Ureter (tissue), 1 donor: ENCODE results near the gene PCDHB1. TPM values are rescaled to one million over a fixed set of nuclear protein-coding genes. Genes with fewer than 3 reads are reported as not detected.

Experiments used
- DNase-seq: peaks from one replicate; pipeline ENCODE4 v3.0.0-alpha.2; 2020; ENCODE audit warnings: low spot score
- total RNA-seq: library from RNA; stranded (reverse); gene quantifications from one replicate; pipeline ENCODE4 v1.2.4, GENCODE V29; 2023
- donor health status: DM: yes; HTN: yes; CAD: no.

The PCDHB1 gene
- 0.13 TPM for total RNA-seq

- DNase-seq, result no peak
Observed at GRCh38 chr5:141050622-141051520, at the start of gene PCDHB1. TSS of gene PCDHB1 (plus strand) at chr5:141051374. CDS start at chr5:141051471, 97 bp downstream.

DNA sequence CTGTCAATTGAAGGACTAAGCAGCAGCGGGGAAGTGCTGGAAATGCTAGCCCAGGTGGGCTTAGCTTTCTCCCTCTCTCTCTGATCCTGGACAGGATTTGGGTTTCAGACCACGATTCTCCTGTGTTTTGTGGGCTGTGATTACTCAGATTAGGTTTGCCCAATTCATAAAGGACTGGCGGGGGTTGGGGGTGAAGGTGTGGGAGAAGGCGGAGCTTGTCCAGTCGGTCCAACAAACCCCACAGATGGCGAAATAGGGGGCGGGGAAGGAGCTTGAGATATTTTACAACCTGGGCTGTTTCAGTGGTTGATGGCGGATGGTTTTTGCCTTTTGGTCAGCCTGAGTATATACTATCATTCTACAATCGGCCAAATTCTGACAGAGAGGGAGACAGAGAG lies 49.7 kb upstream of the PCDHB1 start:
- peak; percentile 46 for DNase-seq

DNA sequence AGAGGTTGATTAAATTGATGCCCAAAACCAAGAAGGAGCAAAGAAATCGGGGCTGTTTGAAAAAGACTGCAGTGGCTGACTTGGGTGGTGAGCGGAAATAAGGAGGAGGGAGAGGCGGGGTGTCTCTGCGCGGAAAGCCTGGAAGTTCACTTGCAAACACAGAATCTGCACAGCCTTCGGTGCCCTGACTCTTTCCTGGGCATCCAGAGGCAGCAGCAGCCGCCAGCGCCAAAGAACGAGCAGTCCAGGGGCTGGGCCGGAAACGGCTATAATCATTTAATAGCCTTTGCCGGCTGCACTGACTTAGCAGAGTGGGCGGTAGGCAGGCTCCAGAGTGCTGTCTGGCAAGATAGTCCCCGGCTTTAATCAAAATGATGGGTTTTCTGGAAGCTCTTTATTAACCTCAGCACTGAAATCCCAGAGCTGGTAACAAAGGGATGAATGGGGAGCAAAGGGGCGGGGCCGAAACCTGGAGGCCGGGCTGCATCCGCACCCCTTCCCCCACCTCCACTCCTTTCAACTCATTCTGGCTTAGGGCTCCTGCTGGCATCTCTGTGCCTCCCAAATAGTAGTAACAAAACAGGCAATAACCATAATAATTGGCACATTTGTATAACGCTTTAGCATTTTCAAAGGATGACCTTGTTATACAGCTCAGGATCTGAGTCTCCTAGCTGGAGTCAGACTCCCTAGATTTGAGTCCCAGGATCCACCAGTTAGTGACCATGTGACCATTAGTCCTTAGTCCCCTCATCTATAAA lies 49.1 kb upstream of the PCDHB1 start:
- peak; percentile 47 for DNase-seq

- no peak for DNase-seq
Observed at GRCh38 chr5:141002605-141002965, 48.6 kb upstream of the PCDHB1 start.

DNA sequence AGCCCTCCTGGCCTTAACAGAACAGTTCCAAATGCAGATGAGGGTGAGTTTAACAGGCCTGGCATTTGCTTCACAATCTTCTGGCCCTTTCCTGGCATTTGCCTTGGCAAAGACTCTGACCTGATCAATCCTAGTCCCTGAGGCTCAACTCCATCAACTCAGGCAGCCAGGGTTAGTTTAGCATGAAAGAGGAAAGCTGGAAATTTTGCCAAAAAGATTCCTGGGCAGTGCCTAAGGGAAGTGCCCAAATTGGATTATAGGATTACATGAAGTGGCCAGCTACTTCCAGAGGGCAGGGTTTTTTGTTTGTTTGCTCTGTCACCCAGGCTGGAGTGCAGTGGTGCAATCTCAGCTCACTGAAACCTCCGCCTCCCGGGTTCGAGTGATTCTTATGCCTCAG lies 48.1 kb upstream of the PCDHB1 start:
- DNase-seq, result no peak

- peak; percentile 75 for DNase-seq
Observed at GRCh38 chr5:141003791-141004611, 47.2 kb upstream of the PCDHB1 start.

GRCh38 chr5:141007791-141008190 lies 43.4 kb upstream of the PCDHB1 start:
- DNase-seq, result no peak

- no peak for DNase-seq
Observed at GRCh38 chr5:141010047-141010793, 41.0 kb upstream of the PCDHB1 start.

GRCh38 chr5:141017943-141018342 lies 33.2 kb upstream of the PCDHB1 start:
- no peak for DNase-seq

- no peak for DNase-seq
Observed at GRCh38 chr5:141022384-141022783, 28.8 kb upstream of the PCDHB1 start.

- no peak for DNase-seq
Observed at GRCh38 chr5:141031006-141031405, 20.2 kb upstream of the PCDHB1 start.

GRCh38 chr5:141032626-141033025 lies 18.5 kb upstream of the PCDHB1 start:
- DNase-seq, result no peak

- no peak for DNase-seq
Observed at GRCh38 chr5:141039061-141039460, 12.1 kb upstream of the PCDHB1 start.

DNA sequence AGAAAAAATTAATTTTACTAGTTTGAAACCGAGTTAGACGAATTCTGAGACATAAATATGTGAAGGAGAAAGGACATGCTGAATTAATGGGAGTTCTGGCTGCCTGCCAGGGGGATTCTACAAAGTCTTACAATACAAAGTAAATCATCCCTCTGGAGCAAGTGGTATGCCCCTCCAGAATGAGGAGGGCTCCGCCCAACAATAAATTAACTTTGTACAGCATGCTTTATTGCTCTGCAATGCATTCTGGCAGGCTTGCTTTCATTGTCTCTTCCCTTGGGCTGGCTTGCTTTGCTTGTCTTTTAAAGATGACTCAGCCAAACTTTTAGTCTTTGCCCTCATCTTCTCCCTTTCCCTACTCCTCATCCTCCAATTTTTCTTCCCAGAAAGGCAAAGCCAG lies 11.7 kb upstream of the PCDHB1 start:
- DNase-seq, result no peak

DNA sequence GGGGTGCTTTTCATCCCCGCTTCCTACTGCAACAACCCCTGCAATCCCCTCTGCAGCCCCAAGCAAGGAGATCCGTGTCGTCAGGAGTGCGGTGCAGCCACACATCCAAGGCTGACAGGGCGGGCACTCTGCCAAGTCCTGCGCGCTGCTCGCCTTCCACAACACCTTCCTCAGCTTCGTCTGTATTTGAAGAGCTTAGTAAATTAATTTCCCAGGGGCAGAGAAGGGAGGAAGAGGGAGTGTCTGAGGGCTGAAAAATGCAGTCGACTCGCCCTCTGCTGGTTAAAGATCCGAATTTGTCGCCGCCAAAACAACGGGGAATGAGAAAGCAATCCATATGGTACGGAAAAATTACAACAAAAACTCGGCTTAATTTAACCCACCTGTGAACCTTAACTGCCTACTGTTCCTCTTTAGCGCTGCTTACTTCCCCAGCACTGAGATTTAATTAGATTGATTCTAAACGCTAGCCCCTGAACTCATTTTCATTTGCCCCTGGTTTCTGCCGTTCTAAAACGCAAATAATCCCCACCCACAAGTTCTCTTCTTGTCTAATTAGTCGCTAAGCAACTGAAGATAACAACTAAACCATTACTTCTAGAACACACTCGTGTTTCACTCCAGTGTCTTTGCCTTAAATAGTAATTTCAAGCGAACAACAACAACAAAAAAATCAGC lies 10.9 kb upstream of the PCDHB1 start:
- no peak for DNase-seq

DNA sequence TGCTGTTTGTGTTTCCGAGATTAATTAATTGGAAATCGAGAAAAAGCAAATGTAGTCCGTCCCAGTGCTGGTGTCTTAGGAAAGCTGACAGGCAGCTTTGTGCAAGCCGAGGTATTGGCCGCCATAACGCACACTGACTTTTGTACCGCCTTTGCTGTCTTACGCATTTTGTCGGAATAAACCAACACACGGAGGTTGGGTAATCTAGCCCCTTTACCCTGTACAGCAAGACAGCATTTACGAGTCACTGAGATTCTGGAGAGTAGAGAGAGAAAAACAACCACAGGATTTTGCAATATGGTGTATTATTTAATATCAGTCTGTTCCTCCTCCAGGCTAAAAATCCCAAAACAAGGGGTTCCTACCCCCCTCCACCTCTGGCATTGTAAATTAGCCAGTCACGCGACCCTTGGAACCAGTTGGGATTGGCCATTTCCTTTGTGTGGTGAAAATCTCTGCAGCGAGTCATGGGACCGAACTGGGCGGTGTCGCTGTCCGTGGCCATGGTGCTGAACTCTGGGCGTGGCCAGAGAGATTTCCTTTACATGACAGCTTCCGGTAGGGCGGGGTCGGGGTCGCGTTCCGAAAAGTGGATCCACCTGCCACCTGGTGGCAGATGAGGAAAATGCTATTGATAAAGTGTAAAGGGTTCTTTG lies 10.3 kb upstream of the PCDHB1 start:
- DNase-seq, result peak; percentile 95

DNA sequence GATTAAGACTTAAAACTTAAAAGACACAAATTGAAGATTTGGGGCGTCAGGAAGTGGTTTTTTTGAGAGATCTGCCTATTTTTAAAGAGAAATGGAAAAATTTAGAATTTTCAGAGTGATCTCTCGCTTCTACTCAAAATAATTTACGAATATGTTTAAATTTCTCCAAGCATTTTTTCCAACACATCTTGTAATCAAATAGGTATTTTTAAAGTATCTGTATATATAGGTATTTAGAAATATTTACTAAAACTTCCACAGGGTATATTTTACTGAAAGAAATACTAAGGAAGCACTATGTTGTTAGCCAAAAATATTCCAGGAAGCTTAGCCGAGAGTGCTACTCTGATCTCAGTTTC lies 9.8 kb upstream of the PCDHB1 start:
- no peak for DNase-seq

DNA sequence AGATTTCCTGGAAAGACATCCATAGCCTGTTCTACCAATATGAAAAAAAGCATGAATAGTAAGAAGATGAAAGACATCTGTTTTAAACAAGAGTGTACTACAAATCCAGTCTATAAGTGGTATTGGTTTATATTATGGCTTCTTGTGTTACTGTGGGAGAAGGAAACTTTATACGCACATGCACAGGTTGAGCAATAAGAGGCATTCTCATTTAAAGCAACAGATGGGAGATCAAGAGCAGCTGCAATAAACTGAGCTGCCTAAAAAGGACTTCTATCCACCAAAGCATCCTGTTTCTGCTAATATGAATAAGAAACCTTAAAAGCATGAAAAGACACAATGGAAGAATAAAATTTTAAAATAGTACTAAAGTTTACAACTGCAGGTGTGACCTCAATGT lies 8.6 kb upstream of the PCDHB1 start:
- DNase-seq, result no peak

DNA sequence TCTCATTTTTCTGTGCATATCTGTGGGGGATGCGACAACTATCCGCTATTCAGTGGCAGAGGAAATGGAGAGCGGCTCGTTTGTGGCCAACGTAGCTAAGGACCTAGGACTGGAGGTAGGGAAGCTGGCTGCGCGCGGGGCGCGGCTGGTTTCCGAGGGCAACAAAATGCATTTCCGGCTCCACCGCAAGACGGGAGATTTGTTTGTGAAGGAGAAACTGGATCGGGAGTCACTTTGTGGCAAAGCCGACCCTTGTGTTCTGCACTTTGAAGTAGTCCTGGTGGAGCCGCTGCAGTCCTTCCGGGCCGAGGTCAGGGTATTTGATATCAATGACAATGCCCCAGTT lies 320 bp downstream of the PCDHB1 start:
- DNase-seq, result no peak

- no peak for DNase-seq
Observed at GRCh38 chr5:141077826-141078225, 26.7 kb downstream of the PCDHB1 start.

GRCh38 chr5:141082228-141082627 lies 31.1 kb downstream of the PCDHB1 start:
- DNase-seq, result no peak
